Activated CD8-positive, alpha-beta memory T cell treated with anti-CD3 and anti-CD28 coated beads for 36 hours (primary cell): ENCODE measurements around the gene THPO. TPM values are rescaled to one million over a fixed set of nuclear protein-coding genes. Genes with fewer than 3 reads are reported as not detected.

Experiments used
- CTCF ChIA-PET: fragments of 350-600 bp; sonication (Branson Sonifier 250); formaldehyde crosslinking; loops from one replicate; lab custom pipeline; 2021; ENCODE audit warnings: antibody characterized with exemption; lab: Charles Lee
- POLR2A ChIA-PET: fragments of 350-600 bp; sonication (Branson Sonifier 250); formaldehyde crosslinking; loops from one replicate; lab custom pipeline; 2021; ENCODE audit warnings: antibody characterized with exemption; lab: Charles Lee
- total RNA-seq, 2 experiments: library from RNA; stranded (reverse); gene quantifications; one replicate each; pipeline ENCODE4 v1.2.3, GENCODE V29; 2021

The THPO gene
- total RNA-seq, 2 experiments from 2014 or later = not detected

GRCh38 chr3:184325715-184326369, 52.2 kb downstream of the THPO start:
- POLR2A ChIA-PET = interaction anchor here (0.5 to 1.1 kb wide), 2 partner anchors 11 to 40 kb away, joined by 3 to 4 read pairs; no protein-coding TSS in a partner anchor
- CTCF ChIA-PET = no interaction called here

GRCh38 chr3:184325269-184325668, 52.7 kb downstream of the THPO start:
- CTCF ChIA-PET = no interaction called here
- POLR2A ChIA-PET = interaction anchor here (0.5 to 1.1 kb wide), 2 partner anchors 10 to 41 kb away, joined by 3 to 4 read pairs; no protein-coding TSS in a partner anchor

GRCh38 chr3:184323696-184324095, 54.3 kb downstream of the THPO start:
- POLR2A ChIA-PET = no interaction called here
- CTCF ChIA-PET = no interaction called here

GRCh38 chr3:184322731-184323487, 55.1 kb downstream of the THPO start:
- ChIA-PET CTCF (no interaction called here), POLR2A (interaction anchor here (0.6 kb wide), 1 partner anchor 163 kb away, joined by 3 read pairs; no protein-coding TSS in a partner anchor)

Other genes starting within 250 kb of the THPO start
- gene EIF2B5, start 242.8 kb downstream of the THPO start, total RNA-seq = 10 to 100 TPM; 74.8 to 76.4 TPM
- 10 to 100 TPM; 36.3 to 37.9 TPM for gene DVL3, start 222.8 kb downstream of the THPO start, total RNA-seq
- gene AP2M1, start 203.4 kb downstream of the THPO start, total RNA-seq = 100 to 1,000 TPM; 240 to 244 TPM
- gene ABCF3, start 192.0 kb downstream of the THPO start, total RNA-seq = 10 to 100 TPM; 62.4 to 67.6 TPM
- gene VWA5B2, start 148.6 kb downstream of the THPO start, total RNA-seq = not detected
- gene ALG3, start 129.2 kb downstream of the THPO start, total RNA-seq = 10 to 100 TPM; 59.7 to 61.9 TPM
- 10 to 100 TPM; 14.2 to 15.7 TPM for gene EEF1AKMT4, start 128.5 kb downstream of the THPO start, total RNA-seq
- gene CAMK2N2, start 116.7 kb downstream of the THPO start, total RNA-seq = under 1 TPM; 0.36 to 0.69 TPM
- gene ECE2, start 102.2 kb downstream of the THPO start, total RNA-seq = not detected
- gene PSMD2, start 79.0 kb downstream of the THPO start, total RNA-seq = 100 to 1,000 TPM; 309 to 314 TPM
- 100 to 1,000 TPM; 693 to 706 TPM for gene EIF4G1, start 63.6 kb downstream of the THPO start, total RNA-seq
- gene FAM131A, start 40.6 kb downstream of the THPO start, total RNA-seq = 1 to 10 TPM; 1.7 to 1.8 TPM
- gene CLCN2, start 16.6 kb downstream of the THPO start, total RNA-seq = 1 to 10 TPM; 6.1 to 7.0 TPM
- gene POLR2H, start 16.5 kb downstream of the THPO start, total RNA-seq = 100 to 1,000 TPM; 188 to 190 TPM
- gene CHRD, start 1.8 kb upstream of the THPO start, total RNA-seq = not detected
- not detected for gene EPHB3, start 183.6 kb upstream of the THPO start, total RNA-seq